ENCODE results near the gene IL31RA.
A peak's percentile ranks its signal among the peaks of the same experiment; 100 is the strongest.
"Not testable (repeated sequence)": the region's sequence is repeated elsewhere in the genome, so short reads cannot be mapped to it uniquely, and the experiment has no call there.

IL31RA gene

DNA sequence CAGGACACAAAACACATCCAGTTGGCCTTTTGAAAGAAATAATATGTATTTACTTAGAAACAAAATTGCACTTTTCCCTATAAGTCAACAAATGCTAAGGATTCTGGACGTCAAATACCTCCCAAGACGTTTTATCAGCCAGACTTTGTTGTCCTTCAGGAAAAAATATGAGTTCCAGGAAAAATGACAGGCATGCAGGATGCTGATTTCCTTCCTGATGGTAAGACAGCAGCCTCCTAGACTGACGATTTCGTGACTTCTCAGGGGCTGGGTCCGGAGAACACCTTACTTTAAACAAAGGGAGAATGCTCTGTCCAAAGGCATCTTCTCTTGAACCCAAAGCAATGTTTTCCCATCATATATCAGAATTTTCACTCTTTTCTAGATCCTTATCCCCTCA, 74.6 kb downstream of the IL31RA start:
- no peak for DNase-seq (ENCODE audit: low read depth)

DNA sequence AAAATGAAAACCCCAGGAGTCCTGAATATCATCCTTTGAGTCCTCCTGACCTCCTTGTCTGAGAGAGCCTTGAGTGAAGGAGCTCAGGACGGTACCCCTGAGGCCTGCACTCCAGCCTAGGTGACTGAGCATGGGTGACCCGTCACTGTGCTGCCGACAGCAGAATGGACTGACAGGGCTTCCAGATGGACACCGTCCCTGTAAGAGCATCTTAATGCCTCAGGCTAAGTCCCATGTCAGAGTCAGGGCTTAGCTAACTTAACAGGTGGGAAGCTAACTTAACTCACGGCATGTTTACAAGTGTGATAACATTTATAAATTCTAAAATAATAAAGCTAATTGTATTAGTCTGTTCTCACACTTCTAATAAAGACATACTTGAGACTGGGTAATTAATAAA, 75.3 kb downstream of the IL31RA start:
- no peak for DNase-seq (ENCODE audit: low read depth)

DNA sequence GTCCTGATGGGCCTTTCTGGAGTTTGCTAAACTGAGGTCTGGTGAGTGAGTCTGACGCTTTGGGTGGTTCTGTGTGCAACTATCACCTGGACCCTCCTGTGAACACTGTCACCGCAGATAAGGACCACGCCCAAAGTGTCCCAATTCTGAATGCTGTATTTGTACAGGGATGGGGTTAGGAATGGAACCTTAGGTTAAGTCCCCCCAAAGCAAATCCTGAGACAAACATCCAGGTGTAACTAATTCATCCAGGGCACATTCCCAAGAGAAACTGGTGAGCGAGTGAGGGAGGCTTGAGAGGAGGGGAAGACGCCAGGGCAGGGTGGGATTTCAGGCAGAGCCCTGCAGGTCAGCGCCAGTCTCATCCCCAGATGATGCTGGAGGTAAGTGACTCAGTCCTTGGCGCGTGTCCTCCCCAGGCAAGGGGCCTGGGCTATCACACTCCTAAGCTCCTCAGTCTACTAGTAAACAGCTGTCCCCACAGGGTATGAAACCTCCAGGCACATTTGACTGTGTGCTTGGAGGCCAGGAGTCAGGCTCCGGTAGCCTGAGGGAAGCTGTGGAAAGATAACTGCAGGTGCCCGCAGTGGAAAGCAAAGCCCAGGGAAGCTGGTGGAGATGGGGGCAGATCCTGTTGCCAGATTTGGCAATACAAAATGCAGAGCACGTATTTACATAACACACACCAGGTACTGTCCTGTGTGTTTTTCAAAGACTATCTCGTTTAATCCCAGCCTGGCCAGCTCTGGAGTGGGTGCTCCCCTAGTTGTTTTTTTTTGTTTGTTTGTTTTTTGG, 76.9 kb downstream of the IL31RA start:
- no peak for DNase-seq (ENCODE audit: low read depth)

DNA sequence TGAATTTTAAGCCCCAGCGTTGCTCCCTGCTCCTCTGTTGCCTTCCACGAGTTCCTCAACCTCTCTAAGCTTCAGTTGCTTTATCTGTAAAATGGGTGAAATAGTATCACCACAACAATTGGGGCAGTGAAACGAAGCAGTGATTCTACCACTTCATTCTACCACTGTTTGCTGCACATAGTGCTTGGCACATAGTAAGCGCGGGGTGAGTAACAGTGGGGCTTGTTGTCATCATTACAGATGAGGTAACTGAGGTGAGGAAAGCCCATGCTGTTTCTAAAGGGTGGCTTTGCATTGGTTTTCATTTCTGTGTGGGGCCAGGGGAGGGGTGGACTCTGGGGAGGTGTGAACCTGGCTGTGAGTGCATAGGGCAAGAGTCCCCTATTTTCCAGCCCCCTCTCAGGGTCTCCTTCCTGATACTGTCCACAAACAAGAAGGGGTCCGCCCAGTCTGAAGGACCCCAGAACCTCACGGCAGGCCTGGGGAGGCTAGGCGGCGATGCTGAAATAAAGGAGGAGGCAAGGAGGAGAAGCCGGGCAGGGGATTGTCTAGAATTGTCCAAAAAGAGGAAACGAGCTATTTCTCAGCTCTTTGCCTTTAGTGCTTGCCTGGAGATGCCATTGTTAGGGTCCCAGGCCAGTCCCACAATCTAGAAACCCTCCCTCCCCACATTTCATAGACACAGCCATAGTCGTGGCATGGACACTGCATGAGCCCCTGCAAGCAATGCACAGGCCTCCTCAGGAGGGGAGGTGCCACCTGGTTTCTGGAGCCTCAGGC, 78.1 kb downstream of the IL31RA start:
- DNase-seq (ENCODE audit: low read depth) = no peak

DNA sequence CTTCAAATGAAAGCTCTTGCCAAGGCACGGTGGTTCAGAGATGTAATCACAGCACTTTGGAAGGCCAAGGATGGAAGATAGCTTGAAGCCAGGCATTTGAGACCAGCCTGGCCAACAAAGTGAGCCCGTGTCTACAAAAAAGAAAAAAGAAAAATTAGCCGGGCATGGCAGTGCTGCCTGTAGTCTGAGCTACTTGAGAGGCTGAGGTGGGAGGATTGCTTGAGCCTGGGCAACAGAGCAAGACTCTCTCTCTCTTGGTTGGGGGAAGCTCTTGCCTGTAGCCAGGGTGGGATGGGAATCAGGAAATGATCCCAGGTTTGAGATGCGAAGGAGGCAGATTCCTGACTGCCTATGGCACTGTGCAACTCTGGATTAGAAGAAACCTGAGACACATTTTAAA, 81.5 kb downstream of the IL31RA start:
- DNase-seq (ENCODE audit: low read depth) = no peak

DNA sequence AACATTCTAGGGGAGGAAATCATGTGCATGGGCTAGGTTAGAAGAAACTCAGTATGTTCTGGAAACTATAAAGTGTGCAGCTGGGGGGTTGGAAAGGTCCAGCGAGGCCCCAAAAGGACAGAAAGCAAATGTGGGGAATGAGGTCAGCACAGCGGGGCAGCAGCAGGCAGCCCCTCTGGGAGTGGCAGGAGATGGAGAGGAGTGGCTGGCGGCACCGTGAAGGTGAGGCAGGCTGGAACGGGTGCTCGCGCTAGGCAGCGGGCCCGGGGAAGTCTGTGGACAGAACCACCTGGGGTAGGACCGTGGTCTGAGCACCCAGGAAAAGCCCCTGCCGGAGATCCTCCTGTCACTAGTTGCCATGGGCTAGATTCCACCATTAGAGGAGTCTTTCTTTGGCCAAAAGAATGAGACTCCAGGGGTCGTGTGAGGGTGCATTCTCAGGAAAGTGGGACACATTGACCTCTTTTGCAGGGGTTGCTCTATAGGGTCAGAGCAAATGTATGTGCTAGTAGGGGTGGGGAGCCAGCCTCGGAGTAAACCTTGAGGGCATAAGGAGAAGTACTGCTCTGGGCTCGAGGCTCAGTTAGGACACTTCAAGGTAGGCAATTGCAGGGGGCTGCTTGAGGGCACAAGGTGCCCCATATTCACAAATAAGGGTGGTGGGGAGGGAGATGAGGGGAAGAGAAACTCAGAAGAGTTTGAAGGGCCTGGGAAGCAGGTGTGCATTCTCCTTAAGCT, 82.4 kb downstream of the IL31RA start:
- no peak for DNase-seq (ENCODE audit: low read depth)

DNA sequence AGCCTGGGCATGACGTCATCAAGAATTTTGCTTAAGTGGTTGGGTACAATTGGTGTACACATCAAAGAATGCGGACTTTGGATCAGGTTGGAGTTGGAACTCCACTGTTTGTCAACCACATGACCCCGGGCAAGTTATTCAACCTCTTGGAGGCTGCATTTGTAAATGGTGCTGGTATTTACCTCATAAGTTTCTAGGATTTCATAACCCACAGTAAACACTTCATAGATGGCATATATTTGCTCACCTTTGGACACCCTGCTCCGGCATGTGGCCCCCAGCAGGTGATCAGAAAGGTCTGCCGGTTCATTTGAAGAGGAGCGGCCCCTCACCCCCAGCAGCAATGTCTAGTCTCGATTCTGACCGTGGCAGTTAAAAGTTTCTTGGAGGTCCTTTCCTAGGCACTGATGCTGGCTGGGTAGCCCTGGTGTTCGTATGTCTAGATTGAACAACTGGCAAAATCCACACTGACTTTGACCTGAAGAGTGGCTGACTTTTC, 83.0 kb downstream of the IL31RA start:
- DNase-seq (ENCODE audit: low read depth) = no peak

DNA sequence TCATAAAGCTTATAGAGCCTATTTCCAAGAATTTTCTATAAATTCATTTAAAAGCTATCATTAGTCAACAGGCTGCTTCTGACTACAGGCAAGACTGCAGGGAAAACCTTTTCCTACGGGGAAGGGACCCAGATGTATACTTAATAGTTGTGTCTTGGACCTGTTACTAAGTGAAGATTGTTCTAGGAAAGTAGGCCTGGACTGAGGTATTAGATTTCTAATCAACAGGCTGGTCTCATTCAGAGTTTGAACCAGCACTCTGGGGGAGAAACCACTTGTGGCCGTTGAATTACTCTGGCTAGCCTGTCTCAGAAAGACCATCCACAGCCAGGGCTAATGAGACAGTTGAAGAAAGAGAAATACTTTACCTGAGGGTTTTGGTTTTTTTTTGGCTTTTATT, 83.6 kb downstream of the IL31RA start:
- DNase-seq (ENCODE audit: low read depth) = no peak

DNA sequence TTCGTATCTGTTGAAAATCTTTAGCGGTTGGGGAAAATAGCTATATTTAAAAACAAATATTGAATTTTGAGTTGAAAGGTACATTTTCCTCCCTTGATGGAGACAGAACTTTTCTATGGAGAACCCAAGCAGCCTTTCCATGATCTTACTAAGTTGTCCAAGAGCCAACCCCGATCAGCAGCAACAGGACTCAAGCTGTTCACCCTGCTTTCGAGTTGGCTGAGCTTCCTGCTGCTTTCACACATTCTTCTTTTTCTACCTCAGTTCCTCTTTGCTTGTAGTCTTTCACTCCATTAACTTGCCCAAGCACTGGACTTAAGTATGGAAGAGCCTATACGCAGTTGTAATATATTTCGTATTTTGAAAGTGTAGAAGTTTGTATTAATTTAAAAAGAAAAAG, 84.2 kb downstream of the IL31RA start:
- DNase-seq (ENCODE audit: low read depth) = no peak

DNA sequence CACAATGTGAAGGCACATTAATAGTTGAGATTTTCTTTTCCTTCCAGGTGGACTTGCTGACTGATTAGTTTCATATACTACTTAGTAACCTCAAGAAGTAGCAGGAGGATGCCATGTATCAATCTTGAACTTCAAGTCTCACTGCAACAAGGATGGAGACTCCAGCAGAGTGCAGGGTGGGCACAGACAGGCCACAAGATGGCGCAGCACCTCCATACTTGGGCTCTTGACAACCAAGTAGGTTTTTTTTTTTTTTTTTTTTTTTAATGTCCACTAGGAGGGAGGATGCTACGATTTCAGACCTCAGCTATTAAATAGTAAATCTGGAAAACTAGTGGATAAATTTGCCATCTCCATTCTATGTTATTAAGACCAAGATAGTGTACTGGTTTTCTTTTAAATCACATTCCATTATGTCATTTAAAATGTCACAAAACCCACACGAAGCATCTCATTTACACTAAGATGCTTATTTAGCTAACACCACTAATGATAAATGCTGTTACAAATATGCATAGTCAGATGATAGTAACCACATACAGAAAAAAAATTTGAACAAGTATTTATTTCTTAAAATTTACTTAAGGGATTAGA, 85.0 kb downstream of the IL31RA start:
- DNase-seq (ENCODE audit: low read depth) = peak; percentile 44

DNA sequence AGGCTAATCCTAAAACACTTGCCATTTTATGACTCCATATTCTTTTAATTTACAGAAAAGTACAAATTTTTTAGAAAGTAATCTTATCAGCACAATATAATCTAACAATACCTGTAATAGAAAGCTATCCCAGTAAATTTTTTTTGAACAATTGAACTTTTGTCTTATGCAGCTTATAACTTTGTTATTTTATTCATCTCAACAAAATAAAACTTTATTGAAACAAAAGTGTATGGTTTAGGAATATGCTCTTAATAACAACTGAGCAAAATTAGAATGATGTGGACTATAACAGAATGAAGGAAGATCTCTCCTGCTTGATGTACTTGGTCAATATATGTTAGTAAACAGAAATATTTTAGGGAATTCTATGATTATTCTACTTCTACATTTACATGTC, 86.4 kb downstream of the IL31RA start:
- DNase-seq (ENCODE audit: low read depth) = not testable (repeated sequence)

DNA sequence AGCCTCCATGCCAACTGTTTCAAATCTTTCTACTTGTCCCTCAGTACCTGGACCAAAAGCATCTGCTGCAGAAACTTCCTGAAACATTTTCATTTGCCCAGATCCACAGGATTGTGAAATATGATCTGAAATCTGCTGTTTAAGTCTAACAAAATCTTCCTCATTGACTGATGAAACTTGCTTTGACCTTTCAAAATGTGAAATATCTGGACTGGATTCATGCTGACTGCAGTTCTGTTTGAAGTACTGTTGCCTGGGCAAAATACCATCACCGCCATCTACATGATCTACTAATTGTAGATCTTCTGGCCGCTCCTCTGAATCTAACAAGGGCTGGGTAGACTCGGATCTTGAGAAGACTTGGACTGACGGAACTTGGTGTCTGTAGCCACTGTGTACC, 90.0 kb downstream of the IL31RA start:
- DNase-seq (ENCODE audit: low read depth) = not testable (repeated sequence)

DNA sequence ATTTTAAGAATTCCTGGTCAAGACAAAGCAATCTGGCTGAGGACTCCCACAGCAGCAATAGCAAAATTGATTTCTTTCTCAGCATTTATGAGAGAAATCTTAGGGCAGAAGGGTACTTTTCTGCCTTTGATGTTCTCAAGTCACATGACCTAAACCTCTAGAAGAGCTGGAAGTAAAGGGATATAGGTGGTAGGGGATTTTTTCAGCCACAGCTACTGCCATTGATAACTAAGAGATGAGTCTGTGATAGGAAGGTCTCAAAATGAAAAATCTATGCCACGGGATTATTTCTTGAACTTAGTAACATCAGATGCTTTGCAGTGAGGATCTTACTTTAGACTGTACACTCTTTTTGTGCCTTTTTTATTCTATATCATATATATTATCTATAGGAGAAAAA, 108.1 kb downstream of the IL31RA start:
- DNase-seq (ENCODE audit: low read depth) = no peak

DNA sequence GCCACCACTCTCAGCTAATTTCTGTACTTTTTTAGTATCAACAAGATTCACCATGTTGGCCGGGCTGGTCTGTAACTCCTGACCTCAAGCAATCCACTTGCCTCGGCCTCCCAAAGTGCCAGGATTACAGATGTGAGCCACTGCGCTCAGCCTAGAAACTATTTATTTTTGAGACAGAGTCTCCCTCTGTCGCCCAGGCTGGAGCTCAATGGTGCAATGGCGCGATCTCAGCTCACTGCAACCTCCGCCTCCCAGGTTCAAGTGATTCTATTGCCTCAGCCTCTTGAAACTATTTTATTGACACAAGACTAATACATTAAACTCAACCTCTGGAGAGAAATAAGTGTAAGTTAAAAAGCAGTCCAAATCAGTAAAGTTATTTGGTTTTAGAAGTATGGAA, 109.6 kb downstream of the IL31RA start:
- no peak for DNase-seq (ENCODE audit: low read depth)

DNA sequence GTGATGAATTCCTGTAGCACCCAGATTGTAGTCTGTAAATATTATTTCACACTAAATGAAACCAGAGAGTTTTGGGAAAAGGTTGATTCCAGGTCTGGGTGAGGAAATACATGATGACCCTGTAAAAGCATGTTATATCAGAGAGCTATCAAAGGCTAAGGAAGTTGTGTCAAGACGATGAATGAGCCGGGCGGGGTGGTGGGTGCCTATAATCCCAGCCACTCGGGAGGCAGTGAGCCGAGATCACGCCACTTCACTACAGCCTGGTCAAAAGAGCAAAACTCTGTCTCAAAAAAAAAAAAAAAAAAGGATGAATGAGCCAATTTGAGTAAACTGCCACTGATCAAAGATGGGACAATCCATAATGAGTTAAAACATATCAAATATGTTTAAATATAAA, 114.4 kb downstream of the IL31RA start:
- no peak for DNase-seq (ENCODE audit: low read depth)

DNA sequence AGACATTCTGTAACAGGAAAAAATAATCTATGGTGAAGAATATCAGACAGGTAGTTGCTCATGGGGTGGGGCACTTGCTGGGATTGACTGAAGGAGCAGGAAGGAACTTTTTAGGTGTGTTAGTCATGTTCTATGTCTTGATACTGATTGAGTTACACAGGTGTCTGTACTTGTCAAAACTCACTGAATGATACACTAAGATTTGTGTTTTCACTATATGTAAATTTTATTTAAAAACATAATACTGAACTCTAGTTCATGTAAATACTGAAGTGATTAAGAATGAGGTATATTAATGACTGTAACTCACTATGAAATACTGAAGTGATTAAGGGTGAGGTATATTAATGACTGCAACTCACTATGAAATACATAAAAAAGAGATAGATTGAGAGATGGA, 115.1 kb downstream of the IL31RA start:
- DNase-seq (ENCODE audit: low read depth) = no peak

DNA sequence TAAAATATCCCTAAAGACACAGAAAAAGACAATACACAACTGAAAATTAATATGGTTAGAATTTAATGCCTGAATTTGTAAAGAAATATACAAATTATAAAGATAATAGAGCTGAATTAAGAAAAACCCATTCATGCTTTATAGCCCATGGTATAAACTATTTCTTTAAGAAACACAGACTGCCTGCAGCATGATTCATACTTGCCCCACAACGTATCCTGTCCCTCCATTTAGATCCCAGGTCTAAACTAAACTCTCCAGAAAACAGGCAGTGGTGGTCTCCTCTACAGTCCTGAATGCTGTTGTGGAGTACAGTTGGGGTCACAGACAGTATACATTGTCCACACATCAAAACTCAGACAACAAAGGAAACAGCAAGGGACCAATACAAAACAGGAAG, 118.8 kb downstream of the IL31RA start:
- no peak for DNase-seq (ENCODE audit: low read depth)
